ENCODE measurements around the gene PLPP3.

The PLPP3 gene

DNA sequence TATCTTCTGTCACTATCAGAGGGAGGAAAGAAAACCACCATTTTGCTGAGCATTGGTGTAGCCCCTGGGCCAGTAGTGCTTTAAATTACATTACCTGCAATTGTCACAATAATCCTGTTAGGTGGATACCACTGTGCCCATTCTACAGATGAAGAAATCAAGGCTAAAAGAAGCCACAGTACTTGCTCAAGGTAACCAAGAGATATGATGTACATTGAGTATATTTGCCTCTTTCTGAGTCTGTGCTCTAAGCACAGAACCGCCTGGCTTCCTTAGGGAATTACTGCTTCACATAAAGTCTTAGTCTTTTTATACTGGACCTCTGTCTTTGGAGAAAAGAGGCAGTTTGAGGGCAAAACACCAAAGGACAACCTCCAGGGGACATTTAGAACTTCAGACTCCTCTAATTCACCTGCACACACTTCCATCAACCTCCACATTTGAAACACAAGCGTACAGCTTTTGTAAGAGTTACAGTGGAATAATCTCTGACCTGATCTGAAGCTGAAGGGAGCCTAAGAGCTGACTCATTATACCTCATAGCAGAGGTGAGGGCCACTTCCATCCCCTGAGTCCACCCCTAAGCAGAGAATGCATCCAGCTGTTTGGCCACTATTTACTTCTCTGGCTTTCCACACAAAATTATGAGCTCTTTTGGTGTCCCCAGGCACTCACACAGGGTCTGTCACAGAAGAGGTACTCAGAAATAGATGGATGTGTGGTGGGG is 61.8 kb downstream of the PLPP3 start:
- peaks cover 75% of the 10 kb centered on the region for H3K36me3 ChIP-seq (ENCODE audit: insufficient read depth, insufficient read length, low read length)

DNA sequence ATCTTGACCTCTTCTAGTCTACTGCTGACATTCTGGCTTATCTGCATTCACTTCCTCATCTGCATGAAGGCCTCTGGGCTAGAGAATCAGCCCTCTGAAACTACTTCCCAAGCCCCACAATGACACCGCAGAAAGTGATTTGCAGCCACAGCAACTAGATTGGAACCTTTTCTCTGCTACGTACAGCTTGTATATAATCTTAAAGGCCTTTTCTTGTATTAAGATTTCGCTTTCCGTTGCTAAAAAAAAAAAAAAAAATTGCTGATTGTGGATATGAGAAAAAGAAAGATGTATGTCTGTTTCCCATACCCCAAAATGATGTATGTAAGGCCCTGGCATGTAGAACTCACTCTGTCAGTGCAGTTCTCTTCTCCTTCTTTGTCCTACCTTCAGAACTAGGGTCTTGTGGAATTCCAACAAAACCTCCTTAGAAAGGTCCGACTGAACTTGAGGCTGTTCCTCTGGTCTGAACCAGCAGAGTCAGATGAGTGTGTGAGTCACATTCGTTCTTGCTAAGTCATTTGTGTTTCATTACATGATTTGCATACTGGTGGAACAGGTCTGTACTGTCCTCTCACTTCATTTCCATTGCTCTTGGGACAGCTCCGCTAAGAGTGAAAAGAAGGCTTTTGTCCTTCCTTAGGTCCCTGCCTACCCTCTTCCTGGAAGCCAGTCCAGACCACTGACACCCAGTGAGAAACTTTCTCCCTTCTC is 62.7 kb downstream of the PLPP3 start:
- Histone ChIP-seq H3K4me3 (ENCODE audit: insufficient read length, low read depth) (no peak overlapping the region), H3K4me1 (ENCODE audit: insufficient read depth, insufficient read length) (peaks cover 6% of the 10 kb centered on the region), H3K9me3 (ENCODE audit: insufficient read depth, low read length) (no peaks in the 10 kb centered on the region), H3K9ac (ENCODE audit: insufficient read length, low read depth) (no peak overlapping the region), H3K27me3 (ENCODE audit: insufficient read depth, insufficient read length) (no peaks in the 10 kb centered on the region), H3K36me3 (ENCODE audit: insufficient read depth, insufficient read length, low read length) (peaks cover 72% of the 10 kb centered on the region)
- DNase-seq (ENCODE audit: low read depth, low spot score): no peak
- no peak for TF ChIP-seq ZNF274 (IDR thresholded peaks at IDR 0.05; ENCODE audit: low read depth, low read length)

More for the DNA sequence above, 61.8 kb downstream of the PLPP3 start:
- no peak overlapping the region for H3K9ac ChIP-seq (ENCODE audit: insufficient read length, low read depth)
- no peak for TF ChIP-seq YY1 (IDR thresholded peaks at IDR 0.05; ENCODE audit: insufficient read depth, insufficient read length)
- TF ChIP-seq ZNF274 (IDR thresholded peaks at IDR 0.05; ENCODE audit: low read depth, low read length): no peak
- TF ChIP-seq SUZ12 (IDR thresholded peaks at IDR 0.05; ENCODE audit: extremely low read depth, insufficient read depth, insufficient read length): no peak
- no peaks in the 10 kb centered on the region for H3K9me3 ChIP-seq (ENCODE audit: insufficient read depth, low read length)
- H3K4me3 ChIP-seq (ENCODE audit: insufficient read length, low read depth): no peak overlapping the region
- peaks cover 4% of the 10 kb centered on the region for H3K4me1 ChIP-seq (ENCODE audit: insufficient read depth, insufficient read length)
- H3K27me3 ChIP-seq (ENCODE audit: insufficient read depth, insufficient read length): no peaks in the 10 kb centered on the region
- DNase-seq (ENCODE audit: low read depth, low spot score): no peak

DNA sequence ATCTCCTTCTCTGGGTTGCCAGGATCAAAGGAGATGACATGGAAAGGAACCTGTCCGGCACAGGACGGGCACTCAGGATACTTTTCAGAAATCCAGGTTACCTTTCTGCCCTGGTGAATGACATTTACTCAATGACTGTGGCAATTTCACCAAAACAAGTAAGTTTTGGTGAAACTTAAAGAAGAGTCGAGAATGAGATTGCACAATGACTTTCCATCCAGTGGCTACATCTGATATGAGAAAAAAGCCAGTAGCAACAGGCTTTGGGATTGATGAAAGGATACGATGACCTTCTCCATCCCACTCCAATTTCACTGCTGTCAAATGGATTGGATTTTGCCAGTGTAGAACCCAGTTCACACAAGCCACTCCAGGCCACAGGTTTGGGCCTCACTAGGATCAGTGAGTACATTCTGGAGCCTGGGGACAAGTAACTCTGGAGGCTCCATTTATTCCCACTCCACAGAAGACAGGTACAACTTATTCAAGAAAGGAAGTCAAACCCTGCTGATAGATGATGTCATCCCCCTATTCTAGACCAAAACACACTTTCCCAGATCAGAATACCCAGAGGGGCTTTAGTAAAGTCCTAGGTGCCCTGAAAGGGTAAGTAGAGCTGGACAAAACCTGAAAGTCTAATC is 63.3 kb downstream of the PLPP3 start:
- H3K36me3 ChIP-seq (ENCODE audit: insufficient read depth, insufficient read length, low read length): peaks cover 75% of the 10 kb centered on the region
- H3K9ac ChIP-seq (ENCODE audit: insufficient read length, low read depth): no peak overlapping the region

DNA sequence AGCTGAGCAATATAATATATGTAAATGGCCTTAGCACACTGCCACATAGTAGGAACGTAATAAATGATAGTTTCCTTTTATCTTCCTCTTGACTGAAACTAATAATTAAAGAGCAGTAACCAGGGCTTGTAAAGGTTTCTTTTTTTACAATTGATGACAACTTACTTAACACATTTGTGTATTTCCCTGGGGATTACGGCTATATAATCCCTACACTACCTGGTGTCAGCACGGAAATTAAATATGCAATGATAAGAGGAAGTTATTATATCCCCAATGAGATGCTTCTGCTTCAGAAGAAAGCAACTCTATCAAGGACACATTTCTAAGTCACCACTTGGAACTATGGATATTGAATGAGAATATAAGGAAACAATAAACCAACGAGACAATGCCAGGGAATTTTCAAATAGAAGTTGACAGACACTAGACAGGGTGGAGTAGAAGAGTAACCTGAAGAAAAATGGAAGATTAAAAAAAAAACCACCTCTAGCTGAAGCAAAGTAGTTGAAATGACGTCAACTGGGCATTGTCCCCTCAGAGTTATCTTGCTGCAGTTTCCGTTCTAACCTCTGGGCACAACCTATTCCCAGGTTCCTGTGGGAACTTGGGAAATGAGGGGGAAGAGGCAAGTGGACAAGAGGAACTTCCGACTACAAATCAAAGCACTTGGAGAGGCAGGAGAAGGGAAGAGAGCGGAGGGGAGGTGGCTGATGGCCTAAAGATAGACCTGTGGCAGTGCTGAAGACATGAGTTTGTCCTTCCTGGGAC is 66.5 kb downstream of the PLPP3 start:
- Histone ChIP-seq H3K4me1 (ENCODE audit: insufficient read depth, insufficient read length) (peaks cover 16% of the 10 kb centered on the region), H3K36me3 (ENCODE audit: insufficient read depth, insufficient read length, low read length) (peaks cover 83% of the 10 kb centered on the region), H3K9ac (ENCODE audit: insufficient read length, low read depth) (no peak overlapping the region), H3K9me3 (ENCODE audit: insufficient read depth, low read length) (no peaks in the 10 kb centered on the region), H3K4me3 (ENCODE audit: insufficient read length, low read depth) (no peak overlapping the region), H3K27me3 (ENCODE audit: insufficient read depth, insufficient read length) (no peaks in the 10 kb centered on the region)
- TF ChIP-seq SUZ12 (IDR thresholded peaks at IDR 0.05; ENCODE audit: extremely low read depth, insufficient read depth, insufficient read length) (no peak), ZNF274 (IDR thresholded peaks at IDR 0.05; ENCODE audit: low read depth, low read length) (no peak), YY1 (IDR thresholded peaks at IDR 0.05; ENCODE audit: insufficient read depth, insufficient read length) (no peak)
- DNase-seq (ENCODE audit: low read depth, low spot score): no peak

More for the DNA sequence above, 63.3 kb downstream of the PLPP3 start:
- H3K4me1 ChIP-seq (ENCODE audit: insufficient read depth, insufficient read length): peaks cover 10% of the 10 kb centered on the region
- no peak overlapping the region for H3K4me3 ChIP-seq (ENCODE audit: insufficient read length, low read depth)
- TF ChIP-seq ZNF274 (IDR thresholded peaks at IDR 0.05; ENCODE audit: low read depth, low read length) (no peak), YY1 (IDR thresholded peaks at IDR 0.05; ENCODE audit: insufficient read depth, insufficient read length) (no peak), SUZ12 (IDR thresholded peaks at IDR 0.05; ENCODE audit: extremely low read depth, insufficient read depth, insufficient read length) (no peak)
- no peak for DNase-seq (ENCODE audit: low read depth, low spot score)
- H3K9me3 ChIP-seq (ENCODE audit: insufficient read depth, low read length): no peaks in the 10 kb centered on the region
- H3K27me3 ChIP-seq (ENCODE audit: insufficient read depth, insufficient read length): no peaks in the 10 kb centered on the region

DNA sequence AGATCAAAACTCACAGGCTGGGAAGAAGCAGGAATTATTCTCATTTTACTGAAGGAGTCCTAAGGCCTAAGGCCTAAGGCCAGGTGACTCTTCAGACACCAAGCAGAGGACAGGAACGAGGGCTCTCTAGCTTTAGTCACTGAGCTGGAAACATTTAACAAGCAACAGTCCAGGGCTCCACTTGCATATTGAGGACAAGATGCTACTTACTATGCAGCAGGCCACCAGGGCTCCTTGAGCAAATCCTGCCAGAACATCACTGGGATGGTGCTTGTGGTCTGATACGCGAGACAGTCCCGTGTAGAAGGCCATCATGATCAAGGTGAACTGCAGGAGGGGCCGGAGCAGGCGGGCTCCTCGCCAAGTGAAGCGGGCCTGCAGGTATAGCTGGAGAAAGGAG is 67.6 kb downstream of the PLPP3 start:
- no peak for TF ChIP-seq YY1 (IDR thresholded peaks at IDR 0.05; ENCODE audit: insufficient read depth, insufficient read length)
- TF ChIP-seq SUZ12 (IDR thresholded peaks at IDR 0.05; ENCODE audit: extremely low read depth, insufficient read depth, insufficient read length): no peak
- no peak for TF ChIP-seq ZNF274 (IDR thresholded peaks at IDR 0.05; ENCODE audit: low read depth, low read length)
- no peak for DNase-seq (ENCODE audit: low read depth, low spot score)
- no peaks in the 10 kb centered on the region for H3K9me3 ChIP-seq (ENCODE audit: insufficient read depth, low read length)
- H3K4me3 ChIP-seq (ENCODE audit: insufficient read length, low read depth): no peak overlapping the region
- H3K27me3 ChIP-seq (ENCODE audit: insufficient read depth, insufficient read length): no peaks in the 10 kb centered on the region
- peaks cover 83% of the 10 kb centered on the region for H3K36me3 ChIP-seq (ENCODE audit: insufficient read depth, insufficient read length, low read length)
- H3K4me1 ChIP-seq (ENCODE audit: insufficient read depth, insufficient read length): peaks cover 16% of the 10 kb centered on the region
- no peak overlapping the region for H3K9ac ChIP-seq (ENCODE audit: insufficient read length, low read depth)

DNA sequence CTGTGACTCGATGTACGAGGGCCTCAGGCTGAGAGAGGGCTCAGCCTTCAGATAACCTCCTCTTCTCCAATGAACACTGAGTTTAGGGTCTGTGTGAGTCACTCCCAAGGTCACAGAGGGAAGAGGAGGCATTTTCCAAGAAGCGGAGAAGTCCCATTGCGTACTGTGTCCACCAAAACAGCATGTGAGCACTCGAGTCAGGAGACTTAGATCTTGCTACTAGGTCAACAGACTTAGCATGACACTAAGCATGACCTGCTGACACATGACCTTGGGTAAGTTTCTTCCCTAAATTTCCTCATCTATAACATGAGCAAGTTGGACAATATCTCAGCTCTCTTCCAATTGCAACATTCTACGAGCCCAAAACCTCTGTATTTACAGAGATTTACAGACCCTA is 68.0 kb downstream of the PLPP3 start:
- H3K9ac ChIP-seq (ENCODE audit: insufficient read length, low read depth): no peak overlapping the region
- no peaks in the 10 kb centered on the region for H3K9me3 ChIP-seq (ENCODE audit: insufficient read depth, low read length)
- H3K27me3 ChIP-seq (ENCODE audit: insufficient read depth, insufficient read length): no peaks in the 10 kb centered on the region
- peaks cover 17% of the 10 kb centered on the region for H3K4me1 ChIP-seq (ENCODE audit: insufficient read depth, insufficient read length)
- TF ChIP-seq SUZ12 (IDR thresholded peaks at IDR 0.05; ENCODE audit: extremely low read depth, insufficient read depth, insufficient read length) (no peak), YY1 (IDR thresholded peaks at IDR 0.05; ENCODE audit: insufficient read depth, insufficient read length) (no peak), ZNF274 (IDR thresholded peaks at IDR 0.05; ENCODE audit: low read depth, low read length) (no peak)
- no peak for DNase-seq (ENCODE audit: low read depth, low spot score)
- peaks cover 84% of the 10 kb centered on the region for H3K36me3 ChIP-seq (ENCODE audit: insufficient read depth, insufficient read length, low read length)
- H3K4me3 ChIP-seq (ENCODE audit: insufficient read length, low read depth): no peak overlapping the region

Measured in NT2/D1 (cell line).